Measurements from ENCODE around the gene KLHDC7B. TPM values are rescaled to one million over a fixed set of nuclear protein-coding genes. Genes with fewer than 3 reads are reported as not detected.

The KLHDC7B gene
- total and polyA plus RNA-seq, 2 of the 13 experiments (the other 11 are each of a cell fraction or from before 2014, with no cell fraction given), result 0.11 TPM; not detected in 1

DNA sequence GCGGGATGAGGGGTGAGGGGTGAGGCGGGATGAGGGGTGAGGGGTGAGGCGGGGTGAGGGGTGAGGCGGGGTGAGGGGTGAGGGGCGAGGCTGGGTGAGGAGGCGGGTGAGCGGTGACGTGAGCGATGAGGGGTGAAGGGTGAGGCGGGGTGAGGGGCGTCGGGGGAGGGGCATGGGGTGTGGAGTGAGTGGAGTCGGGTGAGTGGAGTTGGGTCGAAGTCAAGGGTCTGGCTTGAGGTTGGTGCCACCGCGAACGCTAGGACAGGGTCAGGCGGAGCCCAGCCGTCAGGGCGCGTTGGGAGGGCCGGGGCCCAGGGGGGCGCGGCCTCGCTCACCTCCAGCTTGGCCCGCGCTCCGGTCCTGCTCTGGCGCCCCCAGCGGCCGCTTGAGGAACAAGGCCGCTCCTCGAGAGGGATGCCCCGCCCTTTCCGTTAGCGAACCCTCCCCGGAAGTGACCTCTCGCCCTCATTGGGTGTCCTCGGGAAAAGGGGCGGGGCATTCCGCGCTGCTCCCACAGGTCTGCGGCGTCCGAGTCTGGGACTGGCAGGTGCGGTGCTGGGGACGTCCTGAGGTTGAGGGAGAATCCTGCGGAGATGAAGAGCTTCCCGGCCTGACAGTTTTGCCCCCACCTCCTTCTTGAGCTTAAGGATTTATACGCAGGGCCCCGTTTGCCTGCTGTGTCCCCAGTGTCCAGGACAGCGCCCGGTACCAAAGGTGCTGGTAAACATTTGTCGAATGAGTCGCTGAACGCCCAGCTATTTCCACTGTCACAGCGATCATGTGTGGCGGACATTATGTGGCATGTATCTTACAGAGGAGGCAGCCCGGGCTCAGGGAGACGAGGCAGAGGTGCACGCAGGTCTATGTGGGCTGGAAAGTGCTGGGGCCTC is 17.1 kb downstream of the KLHDC7B start, which contains the start of gene SYCE3 (continued):
- no peak for TF ChIP-seq ZNF326 (CRISPR knock-in tag; IDR thresholded peaks at IDR 0.05; ENCODE audit: borderline replicate concordance)
- no peak for TF ChIP-seq CC2D1A (CRISPR knock-in tag; IDR thresholded peaks at IDR 0.05)
- TF ChIP-seq DDIT3 (CRISPR knock-in tag; IDR thresholded peaks at IDR 0.05), result no peak
- TF ChIP-seq NR2F6 (IDR thresholded peaks at IDR 0.05), result no peak
- TF ChIP-seq NR2F6 (CRISPR knock-in tag; IDR thresholded peaks at IDR 0.05), result peak; percentile 71
- TF ChIP-seq SIX4 (CRISPR knock-in tag; IDR thresholded peaks at IDR 0.05), result no peak
- peak; percentile 63 for TF ChIP-seq RBM39 (IDR thresholded peaks at IDR 0.05; ENCODE audit: low read depth, low read length, poor library complexity, severe bottlenecking)
- TF ChIP-seq, protein P1, sequence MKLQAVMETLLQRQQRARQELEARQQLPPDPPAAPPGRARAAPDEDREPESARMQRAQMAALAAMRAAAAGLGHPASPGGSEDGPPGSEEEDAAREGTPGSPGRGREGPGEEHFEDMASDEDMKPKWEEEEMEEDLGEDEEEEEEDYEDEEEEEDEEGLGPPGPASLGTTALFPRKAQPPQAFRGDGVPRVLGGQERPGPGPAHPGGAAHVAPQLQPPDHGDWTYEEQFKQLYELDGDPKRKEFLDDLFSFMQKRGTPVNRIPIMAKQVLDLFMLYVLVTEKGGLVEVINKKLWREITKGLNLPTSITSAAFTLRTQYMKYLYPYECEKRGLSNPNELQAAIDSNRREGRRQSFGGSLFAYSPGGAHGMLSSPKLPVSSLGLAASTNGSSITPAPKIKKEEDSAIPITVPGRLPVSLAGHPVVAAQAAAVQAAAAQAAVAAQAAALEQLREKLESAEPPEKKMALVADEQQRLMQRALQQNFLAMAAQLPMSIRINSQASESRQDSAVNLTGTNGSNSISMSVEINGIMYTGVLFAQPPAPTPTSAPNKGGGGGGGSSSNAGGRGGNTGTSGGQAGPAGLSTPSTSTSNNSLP (IDR thresholded peaks at IDR 0.05; ENCODE audit: low read depth, low read length), result no peak
- no peak for TF ChIP-seq SCMH1 (CRISPR knock-in tag; IDR thresholded peaks at IDR 0.05; ENCODE audit: borderline replicate concordance)
- no peak; the same call in 1 of the 2 replicates for TF ChIP-seq HIVEP1 (CRISPR knock-in tag; IDR thresholded peaks at IDR 0.05)
- TF ChIP-seq REPIN1 (CRISPR knock-in tag; IDR thresholded peaks at IDR 0.05; ENCODE audit: borderline replicate concordance, low read depth), result no peak
- TF ChIP-seq, protein P2, sequence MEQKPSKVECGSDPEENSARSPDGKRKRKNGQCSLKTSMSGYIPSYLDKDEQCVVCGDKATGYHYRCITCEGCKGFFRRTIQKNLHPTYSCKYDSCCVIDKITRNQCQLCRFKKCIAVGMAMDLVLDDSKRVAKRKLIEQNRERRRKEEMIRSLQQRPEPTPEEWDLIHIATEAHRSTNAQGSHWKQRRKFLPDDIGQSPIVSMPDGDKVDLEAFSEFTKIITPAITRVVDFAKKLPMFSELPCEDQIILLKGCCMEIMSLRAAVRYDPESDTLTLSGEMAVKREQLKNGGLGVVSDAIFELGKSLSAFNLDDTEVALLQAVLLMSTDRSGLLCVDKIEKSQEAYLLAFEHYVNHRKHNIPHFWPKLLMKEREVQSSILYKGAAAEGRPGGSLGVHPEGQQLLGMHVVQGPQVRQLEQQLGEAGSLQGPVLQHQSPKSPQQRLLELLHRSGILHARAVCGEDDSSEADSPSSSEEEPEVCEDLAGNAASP (CRISPR knock-in tag; IDR thresholded peaks at IDR 0.05; ENCODE audit: borderline replicate concordance), result peak; percentile 64; the same call in 1 of the 2 replicates
- no peak for TF ChIP-seq MLLT10 (CRISPR knock-in tag; IDR thresholded peaks at IDR 0.05)
- TF ChIP-seq ZBTB43 (CRISPR knock-in tag; conservative IDR thresholded peaks at IDR 0.05), result no peak
- TF ChIP-seq HCFC1 (IDR thresholded peaks at IDR 0.05; ENCODE audit: low read depth, low read length), result no peak
- TF ChIP-seq ZNF75D (CRISPR knock-in tag; IDR thresholded peaks at IDR 0.05; ENCODE audit: borderline replicate concordance), result no peak
- TF ChIP-seq KLF9 (CRISPR knock-in tag; IDR thresholded peaks at IDR 0.05; ENCODE audit: low read depth), result 0 out of 2 replicates have a peak, but pooled peaks have one; percentile 10
- TF ChIP-seq BORCS8-MEF2B (CRISPR knock-in tag; IDR thresholded peaks at IDR 0.05), result no peak
- TF ChIP-seq, protein P3, sequence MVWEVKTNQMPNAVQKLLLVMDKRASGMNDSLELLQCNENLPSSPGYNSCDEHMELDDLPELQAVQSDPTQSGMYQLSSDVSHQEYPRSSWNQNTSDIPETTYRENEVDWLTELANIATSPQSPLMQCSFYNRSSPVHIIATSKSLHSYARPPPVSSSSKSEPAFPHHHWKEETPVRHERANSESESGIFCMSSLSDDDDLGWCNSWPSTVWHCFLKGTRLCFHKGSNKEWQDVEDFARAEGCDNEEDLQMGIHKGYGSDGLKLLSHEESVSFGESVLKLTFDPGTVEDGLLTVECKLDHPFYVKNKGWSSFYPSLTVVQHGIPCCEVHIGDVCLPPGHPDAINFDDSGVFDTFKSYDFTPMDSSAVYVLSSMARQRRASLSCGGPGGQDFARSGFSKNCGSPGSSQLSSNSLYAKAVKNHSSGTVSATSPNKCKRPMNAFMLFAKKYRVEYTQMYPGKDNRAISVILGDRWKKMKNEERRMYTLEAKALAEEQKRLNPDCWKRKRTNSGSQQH (CRISPR knock-in tag; IDR thresholded peaks at IDR 0.05; ENCODE audit: low read depth), result peak; percentile 63; the same call in 1 of the 2 replicates
- TF ChIP-seq, protein P4, sequence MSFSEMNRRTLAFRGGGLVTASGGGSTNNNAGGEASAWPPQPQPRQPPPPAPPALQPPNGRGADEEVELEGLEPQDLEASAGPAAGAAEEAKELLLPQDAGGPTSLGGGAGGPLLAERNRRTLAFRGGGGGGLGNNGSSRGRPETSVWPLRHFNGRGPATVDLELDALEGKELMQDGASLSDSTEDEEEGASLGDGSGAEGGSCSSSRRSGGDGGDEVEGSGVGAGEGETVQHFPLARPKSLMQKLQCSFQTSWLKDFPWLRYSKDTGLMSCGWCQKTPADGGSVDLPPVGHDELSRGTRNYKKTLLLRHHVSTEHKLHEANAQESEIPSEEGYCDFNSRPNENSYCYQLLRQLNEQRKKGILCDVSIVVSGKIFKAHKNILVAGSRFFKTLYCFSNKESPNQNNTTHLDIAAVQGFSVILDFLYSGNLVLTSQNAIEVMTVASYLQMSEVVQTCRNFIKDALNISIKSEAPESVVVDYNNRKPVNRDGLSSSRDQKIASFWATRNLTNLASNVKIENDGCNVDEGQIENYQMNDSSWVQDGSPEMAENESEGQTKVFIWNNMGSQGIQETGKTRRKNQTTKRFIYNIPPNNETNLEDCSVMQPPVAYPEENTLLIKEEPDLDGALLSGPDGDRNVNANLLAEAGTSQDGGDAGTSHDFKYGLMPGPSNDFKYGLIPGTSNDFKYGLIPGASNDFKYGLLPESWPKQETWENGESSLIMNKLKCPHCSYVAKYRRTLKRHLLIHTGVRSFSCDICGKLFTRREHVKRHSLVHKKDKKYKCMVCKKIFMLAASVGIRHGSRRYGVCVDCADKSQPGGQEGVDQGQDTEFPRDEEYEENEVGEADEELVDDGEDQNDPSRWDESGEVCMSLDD (CRISPR knock-in tag; IDR thresholded peaks at IDR 0.05; ENCODE audit: borderline replicate concordance), result no peak
- no peak for TF ChIP-seq ZKSCAN1 (IDR thresholded peaks at IDR 0.05; ENCODE audit: low read length)
